Activated CD8-positive, alpha-beta memory T cell treated with anti-CD3 and anti-CD28 coated beads, Interleukin-2, amount 10 ng/mL, durations not matched to agents 7 days and 5 days (primary cell): ENCODE data around the gene NAT8. TPM values are rescaled to one million over a fixed set of nuclear protein-coding genes. Genes with fewer than 3 reads are reported as not detected.
A peak's percentile ranks its signal among the peaks of the same experiment; 100 is the strongest.
"Not testable (repeated sequence)": the region's sequence is repeated elsewhere in the genome, so short reads cannot be mapped to it uniquely, and the experiment has no call there.

ENCODE experiments used
- ATAC-seq: fragments of 150-1000 bp; cut with Tn5 transposase; one replicate; pipeline ENCODE4 v1.10.0; 2021; ENCODE audit warnings: moderate library complexity
- CTCF ChIA-PET: fragments of 350-600 bp; sonication (Branson Sonifier 250); formaldehyde crosslinking; loops from one replicate; lab custom pipeline; 2021; ENCODE audit warnings: antibody characterized with exemption; lab: Charles Lee
- DNase-seq: peaks from one replicate; pipeline ENCODE4 v3.0.0-alpha.2; 2020
- H3K27ac Mint-ChIP-seq: one replicate; pipeline ENCODE4 v1.8.0; 2021; ENCODE audit warnings: mild to moderate bottlenecking, mixed read lengths
- H3K27me3 Mint-ChIP-seq: one replicate; pipeline ENCODE4 v1.8.0; 2021; ENCODE audit warnings: mixed read lengths
- H3K36me3 Mint-ChIP-seq: one replicate; pipeline ENCODE4 v1.8.0; 2021; ENCODE audit warnings: mild to moderate bottlenecking, mixed read lengths
- H3K4me1 Mint-ChIP-seq: one replicate; pipeline ENCODE4 v1.8.0; 2021; ENCODE audit warnings: mixed read lengths
- H3K4me3 Mint-ChIP-seq: one replicate; pipeline ENCODE4 v1.8.0; 2021; ENCODE audit warnings: mild to moderate bottlenecking, moderate library complexity, mixed read lengths
- H3K9me3 Mint-ChIP-seq: one replicate; pipeline ENCODE4 v1.8.0; 2022; ENCODE audit warnings: low read depth, mixed read lengths
- total RNA-seq, 2 experiments: library from RNA; stranded (reverse); gene quantifications; one replicate each; pipeline ENCODE4 v1.2.3, GENCODE V29; 2021

Gene NAT8
- total RNA-seq, 2 experiments from 2014 or later, result not detected

GRCh38 chr2:73619925-73620324 lies 22.3 kb downstream of the NAT8 start:
- not testable (repeated sequence) for H3K4me1 Mint-ChIP-seq
- CTCF ChIA-PET, result interaction anchor here (0.6 kb wide), 1 partner anchor 60 kb away, joined by 3 read pairs; no protein-coding TSS in a partner anchor

DNA sequence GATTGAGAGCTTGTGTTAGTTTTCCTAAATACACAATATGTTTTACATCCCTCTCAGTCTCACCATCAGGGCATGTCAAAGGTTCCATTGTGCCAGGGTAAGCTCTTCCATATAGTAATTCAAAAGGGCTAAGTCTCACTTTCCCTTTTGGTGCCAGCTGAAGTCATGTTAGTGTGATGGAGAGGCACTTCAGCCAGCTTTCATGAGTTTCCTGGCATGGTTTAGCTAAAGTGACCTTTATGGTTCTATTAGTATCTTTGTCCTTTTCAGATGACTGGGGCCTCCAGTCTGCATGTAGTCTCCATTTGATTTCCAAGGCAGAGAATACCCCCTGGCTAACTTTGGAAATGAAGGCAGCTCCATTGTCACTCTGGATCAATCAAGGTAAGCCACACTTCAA lies 27.2 kb downstream of the NAT8 start:
- Mint-ChIP-seq H3K4me1 (peaks cover 6% of the 10 kb centered on the region), H3K9me3 (no peaks in the 10 kb centered on the region), H3K27ac (no peak overlapping the region), H3K4me3 (no peak overlapping the region), H3K27me3 (no peaks in the 10 kb centered on the region), H3K36me3 (no peaks in the 10 kb centered on the region)
- CTCF ChIA-PET, result no interaction called here
- DNase-seq (no peak), ATAC-seq (no peak)

More at GRCh38 chr2:73619925-73620324, 22.3 kb downstream of the NAT8 start:
- ATAC-seq, H3K4me3 Mint-ChIP-seq, H3K27ac Mint-ChIP-seq, DNase-seq, H3K27me3 Mint-ChIP-seq, H3K36me3 Mint-ChIP-seq, H3K9me3 Mint-ChIP-seq: not testable (repeated sequence)

- no peaks in the 10 kb centered on the region for H3K9me3 Mint-ChIP-seq
- no peak overlapping the region for H3K4me3 Mint-ChIP-seq
- DNase-seq (no peak), ATAC-seq (no peak)
- no peaks in the 10 kb centered on the region for H3K36me3 Mint-ChIP-seq
- no peaks in the 10 kb centered on the region for H3K27me3 Mint-ChIP-seq
- H3K4me1 Mint-ChIP-seq, result peaks cover 6% of the 10 kb centered on the region
- CTCF ChIA-PET, result no interaction called here
- H3K27ac Mint-ChIP-seq, result no peak overlapping the region
Observed at GRCh38 chr2:73614105-73614504, 28.1 kb downstream of the NAT8 start.

- no peak for DNase-seq
- no peaks in the 10 kb centered on the region for H3K9me3 Mint-ChIP-seq
- H3K27ac Mint-ChIP-seq, result no peak overlapping the region
- H3K36me3 Mint-ChIP-seq, result no peaks in the 10 kb centered on the region
- no peak for ATAC-seq
- no peaks in the 10 kb centered on the region for H3K27me3 Mint-ChIP-seq
- CTCF ChIA-PET, result no interaction called here
- no peak overlapping the region for H3K4me3 Mint-ChIP-seq
- peaks cover 6% of the 10 kb centered on the region for H3K4me1 Mint-ChIP-seq
Observed at GRCh38 chr2:73611867-73612266, 30.4 kb downstream of the NAT8 start.

DNA sequence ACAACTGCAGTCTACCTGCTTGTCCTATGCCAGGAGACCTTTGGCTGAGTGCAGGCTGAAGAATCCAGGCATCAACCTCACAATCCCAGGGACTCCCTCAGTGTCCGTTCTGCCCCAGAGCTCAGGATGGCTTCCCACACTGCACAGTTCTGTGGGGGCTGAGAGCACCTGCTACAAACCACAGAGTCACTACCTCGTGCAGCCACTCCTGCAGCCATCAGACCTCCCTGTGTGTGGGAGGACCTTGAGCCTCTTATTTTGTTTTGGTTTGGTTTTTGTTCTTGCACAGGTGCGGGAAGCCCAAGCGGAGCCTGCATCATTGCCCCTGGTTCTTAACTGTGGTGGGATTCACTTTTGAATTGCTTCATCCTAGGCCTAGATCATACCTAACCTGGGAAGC lies 31.0 kb downstream of the NAT8 start:
- Mint-ChIP-seq H3K36me3 (no peaks in the 10 kb centered on the region), H3K27ac (no peak overlapping the region), H3K27me3 (no peaks in the 10 kb centered on the region), H3K9me3 (no peaks in the 10 kb centered on the region), H3K4me3 (no peak overlapping the region), H3K4me1 (peaks cover 6% of the 10 kb centered on the region)
- DNase-seq (no peak), ATAC-seq (no peak)
- CTCF ChIA-PET, result no interaction called here

- CTCF ChIA-PET, result no interaction called here
Observed at GRCh38 chr2:73610111-73610510, 32.1 kb downstream of the NAT8 start.

GRCh38 chr2:73604589-73604988 lies 37.6 kb downstream of the NAT8 start:
- ATAC-seq, H3K9me3 Mint-ChIP-seq, H3K27me3 Mint-ChIP-seq, H3K4me1 Mint-ChIP-seq, H3K36me3 Mint-ChIP-seq, H3K27ac Mint-ChIP-seq, DNase-seq, H3K4me3 Mint-ChIP-seq, CTCF ChIA-PET: not testable (repeated sequence)

More at GRCh38 chr2:73610111-73610510, 32.1 kb downstream of the NAT8 start:
- Mint-ChIP-seq H3K27ac (no peak overlapping the region), H3K9me3 (no peaks in the 10 kb centered on the region), H3K4me1 (peaks cover 6% of the 10 kb centered on the region), H3K36me3 (no peaks in the 10 kb centered on the region), H3K27me3 (no peaks in the 10 kb centered on the region), H3K4me3 (no peak overlapping the region)
- DNase-seq (no peak), ATAC-seq (no peak)

DNA sequence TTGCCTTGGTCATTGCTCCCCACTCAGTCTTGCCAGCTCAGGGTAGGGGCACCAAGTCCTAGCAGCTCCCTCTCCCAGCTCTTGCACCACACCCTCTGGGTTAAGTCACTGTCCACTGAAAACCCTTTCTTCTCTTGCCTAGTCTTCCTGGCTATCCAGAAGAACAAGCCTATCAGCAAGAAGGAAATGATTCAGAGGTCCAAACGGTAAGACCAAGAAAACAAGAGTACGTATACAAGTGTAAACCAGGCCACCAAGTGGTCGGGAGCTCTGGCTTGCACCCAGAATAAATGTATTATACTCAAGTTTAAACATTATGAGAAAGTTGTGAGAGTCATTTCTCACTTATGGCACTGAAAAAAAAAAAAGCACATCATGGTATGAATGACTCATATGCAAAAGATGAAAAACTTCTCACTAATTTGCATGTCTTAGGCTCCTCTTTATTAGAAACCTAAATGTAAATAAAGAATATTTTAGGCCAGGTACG lies 39.1 kb downstream of the NAT8 start:
- H3K27ac Mint-ChIP-seq, H3K4me1 Mint-ChIP-seq, CTCF ChIA-PET, H3K9me3 Mint-ChIP-seq, DNase-seq, H3K27me3 Mint-ChIP-seq, H3K36me3 Mint-ChIP-seq, H3K4me3 Mint-ChIP-seq: not testable (repeated sequence)
- peak; percentile 39 for ATAC-seq

DNA sequence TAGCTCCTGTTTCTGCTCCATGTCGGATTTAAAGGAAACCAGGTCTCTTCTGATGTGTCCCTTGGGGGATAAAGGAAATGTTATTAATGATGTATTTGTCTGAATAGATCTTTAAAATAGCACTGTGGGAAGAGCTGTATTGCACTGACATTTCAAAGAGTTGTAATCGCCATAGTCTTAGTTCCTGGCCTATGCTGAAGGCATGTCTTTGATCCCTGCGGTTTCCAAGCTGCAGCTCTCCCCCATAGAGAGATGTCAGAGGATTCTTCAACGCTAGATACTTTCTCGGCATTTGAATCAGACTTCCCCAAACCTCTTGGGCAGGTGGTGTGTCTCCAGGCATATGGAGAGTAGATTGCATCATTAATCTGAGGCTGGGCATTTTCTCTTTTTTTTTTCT lies 40.4 kb downstream of the NAT8 start:
- no peaks in the 10 kb centered on the region for H3K27me3 Mint-ChIP-seq
- no peak overlapping the region for H3K27ac Mint-ChIP-seq
- H3K36me3 Mint-ChIP-seq, result no peaks in the 10 kb centered on the region
- H3K4me1 Mint-ChIP-seq, result peaks cover 4% of the 10 kb centered on the region
- no peak for DNase-seq
- no peak overlapping the region for H3K4me3 Mint-ChIP-seq
- no peaks in the 10 kb centered on the region for H3K9me3 Mint-ChIP-seq
- no peak for ATAC-seq
- CTCF ChIA-PET, result no interaction called here

- DNase-seq (no peak), ATAC-seq (no peak)
- Mint-ChIP-seq H3K36me3 (no peaks in the 10 kb centered on the region), H3K4me3 (no peak overlapping the region), H3K27ac (no peak overlapping the region), H3K4me1 (no peaks in the 10 kb centered on the region), H3K9me3 (no peaks in the 10 kb centered on the region), H3K27me3 (no peaks in the 10 kb centered on the region)
- CTCF ChIA-PET, result no interaction called here
Observed at GRCh38 chr2:73594251-73594650, 48.0 kb downstream of the NAT8 start.

- H3K27ac Mint-ChIP-seq, result no peak overlapping the region
- no peak overlapping the region for H3K4me3 Mint-ChIP-seq
- H3K9me3 Mint-ChIP-seq, result no peaks in the 10 kb centered on the region
- H3K4me1 Mint-ChIP-seq, result no peaks in the 10 kb centered on the region
- ATAC-seq (no peak), DNase-seq (no peak)
- no peaks in the 10 kb centered on the region for H3K27me3 Mint-ChIP-seq
- CTCF ChIA-PET, result no interaction called here
- no peaks in the 10 kb centered on the region for H3K36me3 Mint-ChIP-seq
Observed at GRCh38 chr2:73593680-73594079, 48.5 kb downstream of the NAT8 start.

Other genes starting within 250 kb of the NAT8 start
- gene TPRKB, start 94.9 kb upstream of the NAT8 start, total RNA-seq, result 10 to 100 TPM; 36.0 to 36.7 TPM
- gene DUSP11, start 137.7 kb upstream of the NAT8 start, total RNA-seq, result 10 to 100 TPM; 23.9 to 30.2 TPM
- gene C2orf78, start 141.8 kb upstream of the NAT8 start, total RNA-seq, result not detected
- 10 to 100 TPM; 42.8 to 58.8 TPM for gene STAMBP, start 186.5 kb upstream of the NAT8 start, total RNA-seq